SU-DHL-6 (cell line): ENCODE measurements around the gene RAG1.

Experiments used
- H2AFZ ChIP-seq: fragments of 200-600 bp; sonication (generic); 2 replicates; pipeline ENCODE4 v1.6.1; 2014; ENCODE audit warnings: low read depth, mild to moderate bottlenecking, moderate library complexity, mixed read lengths, antibody characterized with exemption, low read length; ENCODE audit not compliant: severe bottlenecking
- H3F3A ChIP-seq: fragments of 200-600 bp; shearing (Covaris generic); 2 replicates; pipeline ENCODE4 v1.6.0; 2016; ENCODE audit warnings: antibody characterized with exemption, mild to moderate bottlenecking; ENCODE audit not compliant: insufficient read depth
- H3K27ac ChIP-seq: fragments of 200-600 bp; sonication (generic); 2 replicates; pipeline ENCODE4 v1.5.1; 2016; ENCODE audit warnings: low read depth, mild to moderate bottlenecking, low read length, moderate library complexity, mixed read lengths
- H3K27me3 ChIP-seq: fragments of 200-600 bp; sonication (generic), shearing (Covaris generic); 2 replicates; pipeline ENCODE4 v1.6.0; 2014; ENCODE audit warnings: mild to moderate bottlenecking, low read length
- H3K36me3 ChIP-seq: fragments of 200-600 bp; sonication (generic); 2 replicates; pipeline ENCODE4 v1.6.1; 2014; ENCODE audit warnings: mild to moderate bottlenecking, low read length, mixed read lengths
- H3K4me2 ChIP-seq: fragments of 300-600, 200-600 bp; shearing (Covaris generic), sonication (generic); 2 replicates; pipeline ENCODE4 v1.6.0; 2014; ENCODE audit warnings: low read length, low read depth, mild to moderate bottlenecking; ENCODE audit not compliant: poor library complexity, severe bottlenecking
- H3K4me3 ChIP-seq: fragments of 200-600 bp; sonication (generic); 2 replicates; pipeline ENCODE4 v1.5.1; 2014; ENCODE audit warnings: antibody characterized with exemption, low read length, mild to moderate bottlenecking, mixed read lengths; ENCODE audit not compliant: insufficient read depth, poor library complexity, severe bottlenecking
- H3K79me2 ChIP-seq: fragments of 200-600 bp; sonication (generic); 2 replicates; pipeline ENCODE4 v1.6.1; 2014; ENCODE audit warnings: mild to moderate bottlenecking, low read length, moderate library complexity; ENCODE audit not compliant: insufficient read depth
- H3K9ac ChIP-seq: fragments of 200-600 bp; sonication (generic); 2 replicates; pipeline ENCODE4 v1.7.0; 2014; ENCODE audit warnings: mild to moderate bottlenecking, low read length
- H3K9me2 ChIP-seq: fragments of 200-600 bp; sonication (generic); replicated peaks from 2 replicates; pipeline ENCODE4 v1.6.1; 2014; ENCODE audit warnings: low read length; ENCODE audit not compliant: insufficient read depth
- H3K9me3 ChIP-seq: fragments of 200-600 bp; sonication (generic); 2 replicates; pipeline ENCODE4 v1.6.1; 2014; ENCODE audit warnings: low read length, mixed read lengths; ENCODE audit not compliant: insufficient read depth
- H4K20me1 ChIP-seq: fragments of 200-600 bp; sonication (generic); 2 replicates; pipeline ENCODE4 v1.6.1; 2014; ENCODE audit warnings: low read depth, mild to moderate bottlenecking, antibody characterized with exemption, low read length, moderate library complexity, mixed read lengths
- EZH2phosphoT487 ChIP-seq: fragments of 200-600 bp; sonication (generic), shearing (Covaris generic); conservative IDR thresholded peaks from 2 replicates; pipeline ENCODE4 v1.6.1; 2018; ENCODE audit warnings: mild to moderate bottlenecking, antibody characterized with exemption, low read length, moderate library complexity, mixed read lengths
- TF ChIP-seq, protein P1 (sequence below): fragments of 200-600 bp; sonication (generic); IDR thresholded peaks from one replicate; pipeline ENCODE4 v1.5.1; 2017; ENCODE audit warnings: antibody characterized with exemption, mild to moderate bottlenecking, low read length, moderate library complexity; ENCODE audit not compliant: insufficient read depth, poor library complexity, severe bottlenecking

RAG1 gene

GRCh38 chr11:36605221-36606216 lies 37.7 kb downstream of the RAG1 start:
- Histone ChIP-seq H3K4me3 (no peak overlapping the region), H3F3A (no peaks in the 10 kb centered on the region), H3K9ac (no peak overlapping the region), H3K27ac (no peak overlapping the region), H3K79me2 (no peaks in the 10 kb centered on the region), H3K9me3 (no peaks in the 10 kb centered on the region), H3K4me2 (no peak overlapping the region), H4K20me1 (no peaks in the 10 kb centered on the region), H3K9me2 (no peaks in the 10 kb centered on the region), H2AFZ (no peak overlapping the region), H3K27me3 (no peaks in the 10 kb centered on the region), H3K36me3 (no peaks in the 10 kb centered on the region)
- TF ChIP-seq, protein P1, sequence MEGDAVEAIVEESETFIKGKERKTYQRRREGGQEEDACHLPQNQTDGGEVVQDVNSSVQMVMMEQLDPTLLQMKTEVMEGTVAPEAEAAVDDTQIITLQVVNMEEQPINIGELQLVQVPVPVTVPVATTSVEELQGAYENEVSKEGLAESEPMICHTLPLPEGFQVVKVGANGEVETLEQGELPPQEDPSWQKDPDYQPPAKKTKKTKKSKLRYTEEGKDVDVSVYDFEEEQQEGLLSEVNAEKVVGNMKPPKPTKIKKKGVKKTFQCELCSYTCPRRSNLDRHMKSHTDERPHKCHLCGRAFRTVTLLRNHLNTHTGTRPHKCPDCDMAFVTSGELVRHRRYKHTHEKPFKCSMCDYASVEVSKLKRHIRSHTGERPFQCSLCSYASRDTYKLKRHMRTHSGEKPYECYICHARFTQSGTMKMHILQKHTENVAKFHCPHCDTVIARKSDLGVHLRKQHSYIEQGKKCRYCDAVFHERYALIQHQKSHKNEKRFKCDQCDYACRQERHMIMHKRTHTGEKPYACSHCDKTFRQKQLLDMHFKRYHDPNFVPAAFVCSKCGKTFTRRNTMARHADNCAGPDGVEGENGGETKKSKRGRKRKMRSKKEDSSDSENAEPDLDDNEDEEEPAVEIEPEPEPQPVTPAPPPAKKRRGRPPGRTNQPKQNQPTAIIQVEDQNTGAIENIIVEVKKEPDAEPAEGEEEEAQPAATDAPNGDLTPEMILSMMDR: no peak

DNA sequence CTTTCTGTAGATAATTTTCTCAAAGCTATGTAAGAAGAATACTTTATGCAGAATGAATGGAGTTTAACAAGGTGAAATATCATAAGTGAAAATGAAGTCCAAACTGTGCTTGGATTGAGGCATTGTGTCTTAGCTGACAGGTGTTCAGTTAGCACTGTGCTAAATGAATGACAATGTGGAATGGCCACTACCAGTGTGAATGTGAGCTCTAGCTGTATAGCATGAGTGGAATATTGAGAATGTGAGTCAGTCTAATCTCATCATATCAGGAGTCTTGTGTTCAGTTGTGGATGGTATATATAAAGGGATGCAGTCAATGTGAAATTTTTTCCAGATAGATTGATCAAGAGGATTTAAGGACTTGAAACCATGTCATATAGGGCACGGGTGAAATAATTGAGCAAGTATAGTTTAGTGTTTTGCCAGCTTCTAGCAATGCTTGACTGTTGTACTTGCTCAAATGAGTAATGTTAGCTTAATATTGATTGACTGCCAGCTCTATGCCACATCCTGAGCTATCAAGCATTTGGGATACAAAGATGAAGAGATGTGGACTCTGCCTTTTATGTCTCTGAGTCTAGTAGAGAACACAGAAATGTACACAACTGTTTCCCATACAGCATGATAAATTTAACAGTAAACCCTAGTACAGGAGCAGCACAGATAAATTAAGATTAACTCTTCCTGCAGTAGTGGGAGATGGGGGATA lies 40.8 kb downstream of the RAG1 start:
- H3K36me3 ChIP-seq: no peaks in the 10 kb centered on the region

DNA sequence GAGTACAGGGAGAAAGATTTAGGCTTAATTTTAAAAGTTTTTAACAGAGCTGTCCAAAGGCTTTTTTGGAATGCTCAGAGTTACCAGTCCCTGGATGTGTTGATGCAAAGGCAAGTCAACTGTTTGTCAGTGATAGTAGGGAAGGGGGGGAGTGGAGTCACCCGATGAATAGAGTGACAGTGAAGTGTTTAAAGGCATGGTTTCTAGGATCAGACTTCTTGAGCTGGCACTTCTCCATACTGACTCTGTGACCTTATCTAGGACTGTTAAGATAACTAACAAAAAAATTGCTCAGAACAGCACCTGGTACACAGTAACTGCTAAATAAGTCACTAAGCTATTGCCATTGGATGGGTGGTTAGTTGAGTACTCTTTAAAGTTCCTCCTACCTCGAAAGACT lies 41.6 kb downstream of the RAG1 start:
- Histone ChIP-seq H3K4me2 (no peak overlapping the region), H3K27ac (no peak overlapping the region), H3K79me2 (no peaks in the 10 kb centered on the region), H3K9ac (no peak overlapping the region), H3F3A (no peaks in the 10 kb centered on the region), H3K36me3 (no peaks in the 10 kb centered on the region), H4K20me1 (no peaks in the 10 kb centered on the region), H3K9me2 (no peaks in the 10 kb centered on the region), H2AFZ (no peak overlapping the region), H3K9me3 (no peaks in the 10 kb centered on the region), H3K4me3 (no peak overlapping the region), H3K27me3 (no peaks in the 10 kb centered on the region)
- TF ChIP-seq EZH2phosphoT487: no peak
- TF ChIP-seq, protein P1: no peak

More for the DNA sequence above, 40.8 kb downstream of the RAG1 start:
- Histone ChIP-seq H3K9me2 (no peaks in the 10 kb centered on the region), H2AFZ (no peak overlapping the region), H3K4me3 (no peak overlapping the region), H3K27ac (no peak overlapping the region), H3K4me2 (no peak overlapping the region), H3K9me3 (no peaks in the 10 kb centered on the region), H3K9ac (no peak overlapping the region), H4K20me1 (no peaks in the 10 kb centered on the region), H3K79me2 (no peaks in the 10 kb centered on the region), H3K27me3 (no peaks in the 10 kb centered on the region), H3F3A (no peaks in the 10 kb centered on the region)
- no peak for TF ChIP-seq EZH2phosphoT487
- TF ChIP-seq, protein P1: no peak
